Lung microvascular endothelial cell (primary cell): ENCODE measurements around the gene PTTG1IP. TPM values are rescaled to one million over a fixed set of nuclear protein-coding genes. Genes with fewer than 3 reads are reported as not detected.

Experiments
- DNase-seq, 2 donors: peaks; one replicate each; pipeline versions ENCODE4 v3.0.0 to v3.0.0-alpha.2; 2010; ENCODE audit warnings: low read depth in 2 of 2
- total RNA-seq: library from RNA; depleted of rRNA; stranded (reverse); fragments of >200 nt; gene quantifications from 2 replicates; pipeline ENCODE4 v1.2.1, GENCODE V29; 2014

Gene PTTG1IP
- total RNA-seq, 1 donor from 2014 or later = 379 TPM

DNA sequence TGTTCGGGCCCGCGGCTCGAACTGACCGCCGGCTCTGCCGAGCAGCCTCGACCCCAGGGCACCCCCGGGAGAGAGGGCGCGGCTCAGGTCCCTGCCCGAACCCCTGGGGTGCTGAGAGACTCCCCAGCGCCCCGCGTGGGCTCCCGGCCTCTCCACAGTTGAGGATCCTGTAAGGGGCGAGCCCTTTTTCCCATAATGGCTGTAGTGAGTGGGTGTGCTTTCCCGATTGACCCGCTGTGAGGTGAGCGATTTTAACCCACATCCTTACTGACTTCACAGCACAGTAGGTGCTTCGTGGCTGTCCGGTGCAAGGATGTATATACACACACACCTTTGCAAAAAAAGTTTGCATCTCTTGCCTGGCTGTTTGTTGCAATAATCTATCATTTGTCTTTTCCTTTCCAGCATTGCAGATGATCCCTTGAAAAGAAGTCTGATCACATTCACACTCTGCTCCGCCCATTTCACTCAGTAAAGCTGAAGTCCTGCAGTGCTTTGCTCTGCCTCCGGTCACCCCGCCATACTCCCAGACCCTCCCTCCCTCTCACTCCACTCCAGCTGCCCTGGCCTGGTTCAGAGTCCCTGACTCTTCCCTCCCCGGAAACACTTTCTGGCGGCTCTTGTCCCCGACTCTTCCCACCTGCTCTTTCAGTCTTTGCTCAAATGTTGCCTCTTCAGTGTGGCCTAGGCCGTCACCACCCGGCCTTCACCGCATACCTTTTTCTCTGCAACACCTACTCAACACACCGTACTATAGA is 70.9 kb downstream of the PTTG1IP start:
- DNase-seq = no peak

DNA sequence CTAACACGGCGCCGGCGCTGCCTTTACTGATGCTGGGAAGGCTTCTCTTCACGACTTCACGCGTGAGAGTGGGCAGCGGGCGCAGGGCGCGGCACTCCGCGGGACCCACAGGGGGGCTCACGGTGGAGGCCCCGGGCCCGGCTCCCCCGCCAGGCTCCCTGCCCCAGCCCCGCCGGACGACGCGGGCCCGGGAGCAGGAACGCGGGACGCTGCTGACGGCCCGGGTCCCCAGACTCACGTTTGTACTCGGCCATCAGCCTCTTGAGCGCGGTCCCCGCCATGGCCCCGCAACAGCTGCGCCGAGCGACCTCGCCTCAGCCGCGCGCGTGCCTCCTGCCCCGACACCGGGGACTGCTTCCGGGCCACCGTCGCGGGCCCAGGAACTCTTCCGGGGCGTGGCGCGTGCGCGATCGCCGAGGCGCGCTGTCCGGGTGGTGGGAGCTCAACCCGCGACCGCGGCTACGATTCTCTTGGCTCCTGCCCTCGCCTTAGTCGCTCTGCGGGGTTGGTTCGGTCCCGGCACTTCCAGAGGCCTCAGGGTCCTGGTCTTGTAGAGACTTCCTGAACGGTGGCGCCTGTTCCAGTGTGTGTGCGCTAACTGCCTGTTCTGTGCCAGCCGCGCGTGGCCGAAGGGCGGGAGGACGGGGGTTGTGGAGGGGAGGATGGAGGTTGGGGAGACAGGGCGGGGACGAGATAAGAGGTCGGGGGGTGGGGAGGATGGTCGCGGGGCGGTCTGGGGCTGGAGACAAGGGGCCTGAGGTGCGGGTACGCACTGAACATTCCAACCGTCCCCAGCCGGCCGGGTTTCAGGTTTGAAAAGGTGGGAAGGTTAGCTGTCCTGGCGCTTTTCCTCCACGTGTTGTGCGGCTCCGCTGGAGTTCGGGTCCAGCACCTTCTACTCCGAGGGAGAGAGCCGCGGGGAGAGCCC is 71.8 kb downstream of the PTTG1IP start, which contains the start of gene UBE2G2:
Gene UBE2G2 (minus strand): TSS at position 353 of the 928 bp plus-strand sequence. CDS start 72 bp downstream, at position 281.
- peak; percentile 82 to 84 for DNase-seq

DNA sequence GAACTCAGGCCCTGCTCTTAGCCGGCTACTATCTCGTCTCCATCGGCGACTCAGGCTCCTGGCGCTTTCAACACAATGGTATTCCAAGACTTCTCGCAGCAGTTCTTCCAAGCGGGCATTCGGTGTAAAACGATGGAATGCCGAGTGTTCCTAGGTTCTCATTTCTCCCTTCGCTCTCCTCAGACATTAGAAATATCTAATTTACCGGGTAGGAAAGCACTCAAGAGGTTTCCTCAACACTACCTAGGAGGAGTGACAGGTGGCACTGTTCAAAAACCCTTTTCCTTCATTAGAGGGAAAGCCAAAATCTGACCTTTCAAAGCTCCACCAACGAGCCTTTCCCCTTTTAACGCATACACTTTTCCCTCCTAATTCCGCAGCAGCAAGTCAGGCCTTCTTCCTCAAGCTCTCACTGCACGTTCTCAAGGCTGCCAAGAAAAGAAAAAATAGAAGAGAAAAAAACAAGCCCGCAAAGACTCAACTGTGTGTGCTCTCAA is 72.5 kb downstream of the PTTG1IP start:
- peak; percentile 32 to 33 for DNase-seq

DNA sequence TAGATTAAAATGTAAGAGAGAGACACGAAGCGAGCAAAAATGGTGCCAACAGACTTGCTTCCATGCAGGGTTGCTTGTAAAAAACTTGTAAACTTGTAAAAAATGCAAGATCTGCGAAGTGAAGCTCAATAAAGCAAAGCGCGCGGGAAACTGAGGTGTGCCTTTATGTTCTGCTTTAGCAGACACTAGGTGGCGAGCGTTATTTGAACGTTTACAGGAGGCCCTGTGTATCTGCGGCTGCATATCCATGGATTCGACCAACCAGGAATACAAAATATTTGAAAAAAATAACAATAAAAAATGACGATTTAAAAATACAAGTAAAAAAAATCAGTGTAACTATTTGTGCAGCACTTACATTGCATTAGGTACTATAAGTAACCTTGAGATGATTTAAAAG is 73.4 kb downstream of the PTTG1IP start:
- peak; percentile 50 to 87 for DNase-seq

DNA sequence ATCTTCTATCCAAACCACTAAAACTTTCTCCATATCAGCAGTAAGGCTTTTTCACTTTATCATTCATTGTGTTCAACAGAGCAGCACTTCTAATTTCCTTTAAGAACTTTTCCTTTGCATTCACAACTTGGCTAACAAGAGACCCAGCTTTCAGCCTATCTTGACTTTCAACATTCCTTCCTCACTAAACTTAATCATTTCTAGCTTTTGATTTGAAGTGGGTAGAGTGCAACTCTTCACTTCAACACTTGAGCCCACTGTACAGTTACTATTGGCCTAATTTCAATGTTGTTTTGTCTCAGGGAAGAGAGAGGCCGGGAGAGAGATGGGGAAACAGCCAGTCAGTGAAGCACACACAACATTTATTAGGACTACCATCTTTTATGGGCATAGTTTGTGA is 73.8 kb downstream of the PTTG1IP start:
- DNase-seq = no peak

Other genes with a start within 250 kb of the PTTG1IP start
- gene KRTAP10-9, start 246.6 kb downstream of the PTTG1IP start, total RNA-seq = not detected in 2 replicates
- gene KRTAP10-10, start 236.3 kb downstream of the PTTG1IP start, total RNA-seq = not detected in 2 replicates
- not detected in 2 replicates for gene KRTAP10-11, start 227.3 kb downstream of the PTTG1IP start, total RNA-seq
- not detected in 2 replicates for gene KRTAP12-4, start 219.0 kb downstream of the PTTG1IP start, total RNA-seq
- not detected in 2 replicates for gene KRTAP12-3, start 215.8 kb downstream of the PTTG1IP start, total RNA-seq
- not detected in 2 replicates for gene KRTAP12-2, start 206.8 kb downstream of the PTTG1IP start, total RNA-seq
- not detected in 2 replicates for gene KRTAP12-1, start 191.5 kb downstream of the PTTG1IP start, total RNA-seq
- not detected in 2 replicates for gene KRTAP10-12, start 176.5 kb downstream of the PTTG1IP start, total RNA-seq
- gene TSPEAR, start 162.1 kb downstream of the PTTG1IP start, total RNA-seq = under 0.01 TPM in 2 replicates
- gene UBE2G2, start 71.9 kb downstream of the PTTG1IP start, total RNA-seq = 73.9 and 92.3 TPM in 2 replicates
- gene SUMO3, start 55.6 kb downstream of the PTTG1IP start, total RNA-seq = 68.7 and 70.0 TPM in 2 replicates
- 0.20 and 0.22 TPM in 2 replicates for gene ITGB2, start 47.2 kb upstream of the PTTG1IP start, total RNA-seq
- 16.3 and 19.8 TPM in 2 replicates for gene SLX9, start 66.3 kb upstream of the PTTG1IP start, total RNA-seq
- 15.3 and 23.8 TPM in 2 replicates for gene ADARB1, start 200.9 kb upstream of the PTTG1IP start, total RNA-seq